GM21786 (cell line): ENCODE measurements around the gene TBC1D13.
"Not testable (repeated sequence)": the region's sequence is repeated elsewhere in the genome, so short reads cannot be mapped to it uniquely, and the experiment has no call there.

ENCODE experiments used
- ATAC-seq: cut with Tn5 transposase; IDR thresholded peaks from one replicate; pipeline ENCODE4 v1.9.1; 2021; ENCODE audit not compliant: unreplicated experiment

TBC1D13 gene

DNA sequence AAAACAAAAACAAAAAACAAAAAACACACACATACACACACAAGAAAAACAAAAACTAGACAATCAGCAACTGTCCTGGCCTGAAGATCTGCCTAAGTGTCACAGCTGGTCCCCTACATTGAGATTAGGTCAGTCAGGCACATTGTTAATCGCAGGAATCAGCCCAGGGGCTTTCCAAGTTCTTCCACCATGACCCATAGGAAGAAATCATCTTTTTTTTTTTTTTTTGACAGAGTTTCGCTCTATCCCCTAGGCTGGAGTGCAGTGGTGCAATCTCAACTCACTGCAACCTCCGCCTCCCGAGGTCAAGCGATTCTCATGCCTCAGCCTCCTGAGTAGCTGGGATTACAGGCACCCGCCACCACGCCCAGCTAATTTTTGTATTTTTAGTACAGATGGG is 56.1 kb downstream of the TBC1D13 start:
- ATAC-seq, result not testable (repeated sequence)

DNA sequence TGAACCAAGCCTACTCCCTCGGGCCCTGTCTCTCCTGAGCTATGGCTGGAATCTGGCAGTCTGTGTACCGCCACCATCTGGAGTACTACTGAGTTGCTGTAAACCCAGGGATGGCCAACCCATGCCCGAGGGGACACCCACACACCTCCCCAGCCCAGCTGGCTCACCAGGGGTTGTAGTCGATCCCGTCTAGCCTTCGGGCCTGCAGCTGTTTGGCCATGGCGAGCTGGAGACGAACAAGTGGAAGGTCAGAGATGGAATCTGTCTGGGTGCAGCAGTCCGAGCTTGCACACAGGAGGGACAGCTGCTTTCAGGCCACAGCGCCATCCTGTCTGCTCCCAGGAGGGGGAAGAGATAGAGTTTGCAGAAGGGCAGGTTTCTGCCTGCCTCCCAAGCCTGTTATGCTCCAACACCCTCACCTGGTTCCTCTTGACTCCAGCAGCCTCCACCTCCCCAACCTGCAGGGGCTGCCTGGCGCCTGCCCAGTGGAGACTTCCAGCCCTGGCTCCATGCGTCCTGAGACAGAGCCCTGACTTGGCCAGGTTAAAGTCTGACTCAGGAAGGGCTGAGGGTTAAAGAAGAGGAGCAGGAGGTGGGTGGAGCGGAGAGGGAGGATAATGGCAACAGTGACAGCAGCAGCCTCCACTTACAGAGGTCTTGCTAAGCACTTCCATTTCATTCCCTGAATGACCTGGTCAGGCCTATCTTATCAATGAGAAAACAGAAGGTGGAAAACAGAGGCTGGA is 58.3 kb downstream of the TBC1D13 start:
- no peak for ATAC-seq

DNA sequence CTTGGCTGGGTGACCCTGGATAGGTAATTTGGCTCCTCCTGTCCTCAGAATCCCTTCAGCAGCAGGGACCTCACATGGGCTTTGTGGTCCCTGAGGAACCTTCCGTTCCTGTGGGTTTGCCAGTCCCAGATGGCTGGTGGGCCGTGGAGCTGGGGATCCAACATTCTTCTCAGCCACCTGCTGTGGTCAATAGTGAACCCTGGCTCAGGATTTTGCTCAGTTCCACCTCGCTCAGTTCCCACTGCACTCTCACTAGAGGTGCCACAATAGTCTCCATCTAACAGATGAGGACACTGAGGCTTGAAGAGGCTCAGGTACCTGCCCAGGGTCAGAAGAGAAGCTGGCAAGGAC is 59.6 kb downstream of the TBC1D13 start:
- no peak for ATAC-seq

DNA sequence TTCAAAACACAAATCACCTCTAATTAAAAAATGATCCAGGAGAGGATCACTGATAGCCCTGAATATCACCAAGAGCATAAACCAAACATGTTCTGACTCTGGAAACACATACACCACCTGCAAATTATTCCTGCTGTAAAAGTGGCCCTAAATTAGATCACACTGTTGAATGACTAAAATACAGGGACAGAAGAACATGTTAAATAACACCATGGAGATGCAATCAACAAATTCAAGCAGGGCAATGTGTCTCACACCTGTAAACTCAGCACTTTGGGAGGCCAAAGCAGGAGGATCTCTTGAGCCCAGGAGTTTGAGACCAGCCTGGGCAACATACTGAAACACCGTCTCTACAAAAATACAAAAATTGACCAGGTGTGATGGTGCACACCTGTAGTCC is 60.8 kb downstream of the TBC1D13 start:
- no peak for ATAC-seq

DNA sequence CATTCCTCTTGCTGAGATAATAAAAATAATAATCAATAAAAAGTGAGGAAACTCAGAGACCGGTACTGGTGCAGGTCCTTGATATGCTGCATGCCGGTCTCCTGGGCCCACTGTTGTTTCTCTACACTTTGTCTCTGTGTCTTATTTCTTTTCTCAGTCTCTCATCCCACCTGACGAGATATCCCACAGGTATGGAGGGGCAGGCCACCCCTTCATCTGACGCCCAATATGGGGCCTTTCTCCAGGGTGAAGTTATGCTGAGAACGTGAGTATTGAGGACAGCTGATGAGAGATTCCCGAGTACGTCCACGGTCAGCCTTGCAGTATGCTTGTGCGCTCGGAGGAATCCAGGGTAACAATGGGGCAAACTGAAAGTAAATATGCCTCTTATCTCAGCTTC is 64.0 kb downstream of the TBC1D13 start:
- not testable (repeated sequence) for ATAC-seq

DNA sequence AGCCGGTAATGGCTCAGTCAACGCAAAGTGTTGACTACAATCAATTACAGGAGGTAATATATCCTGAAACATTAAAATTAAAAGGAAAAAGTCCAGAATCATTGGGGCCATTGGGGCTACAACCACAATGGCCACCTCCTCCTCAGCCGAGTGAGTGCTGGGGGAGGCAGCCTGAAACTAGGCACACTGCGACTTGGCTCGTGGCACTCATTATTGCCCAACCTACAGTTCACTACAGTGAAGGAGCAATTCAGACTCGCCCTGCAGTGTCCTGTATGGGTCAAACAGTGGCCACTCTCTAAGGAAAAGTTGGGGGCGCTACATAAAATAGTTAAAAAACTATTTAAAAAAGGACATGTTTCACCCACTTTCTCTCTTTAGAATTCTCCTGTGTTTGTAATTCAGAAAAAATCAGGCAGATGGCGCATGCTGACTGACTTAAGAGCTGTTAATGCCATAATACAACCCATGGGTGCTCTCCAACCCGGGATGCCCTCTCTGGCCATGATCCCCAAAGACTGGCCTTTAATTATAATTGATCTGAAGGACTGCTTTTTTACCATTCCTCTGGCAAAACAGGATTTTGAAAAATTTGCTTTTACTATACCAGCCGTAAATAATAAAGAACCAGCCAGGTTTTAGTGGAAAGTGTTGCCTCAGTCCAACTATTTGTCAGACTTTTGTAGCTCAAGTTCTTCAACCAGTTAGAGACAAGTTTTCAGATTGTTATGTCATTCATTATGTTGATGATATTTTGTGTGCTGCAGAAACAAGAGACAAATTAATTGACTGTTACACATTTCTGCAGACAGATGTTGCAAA is 64.9 kb downstream of the TBC1D13 start:
- not testable (repeated sequence) for ATAC-seq

DNA sequence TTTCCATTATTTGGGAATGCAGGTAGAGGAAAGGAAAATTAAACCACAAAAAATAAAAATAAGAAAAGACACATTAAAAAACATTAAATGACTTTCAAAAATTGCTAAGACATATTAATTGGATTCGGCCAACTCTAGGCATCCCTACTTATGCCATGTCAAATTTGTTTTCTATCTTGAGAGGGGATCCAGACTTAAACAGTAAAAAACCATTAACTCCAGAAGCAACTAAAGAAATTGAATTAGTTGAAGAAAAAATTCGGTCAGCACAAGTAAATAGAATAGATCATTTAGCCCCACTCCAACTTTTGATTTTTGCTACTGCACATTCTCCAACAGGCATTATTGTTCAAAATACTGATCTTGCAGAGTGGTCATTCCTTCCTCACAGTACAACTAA is 65.6 kb downstream of the TBC1D13 start:
- ATAC-seq, result not testable (repeated sequence)

DNA sequence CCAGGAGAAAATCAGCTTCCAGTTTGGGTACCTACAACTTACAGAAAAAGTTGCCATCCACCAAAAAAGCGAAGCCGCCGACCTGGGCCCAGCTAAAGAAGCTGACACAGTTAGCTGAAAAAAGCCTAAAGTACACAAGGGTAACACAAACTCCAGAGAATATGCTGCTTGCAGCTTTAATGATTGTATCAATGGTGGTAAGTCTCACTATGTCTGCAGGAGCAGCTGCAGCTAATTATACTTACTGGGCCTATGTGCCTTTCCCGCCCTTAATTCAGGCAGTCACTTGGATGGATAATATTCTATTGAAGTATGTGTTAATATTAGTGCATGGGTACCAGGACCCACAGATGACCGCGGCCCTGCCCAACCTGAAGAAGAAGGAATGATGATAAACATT is 67.4 kb downstream of the TBC1D13 start:
- ATAC-seq, result not testable (repeated sequence)

DNA sequence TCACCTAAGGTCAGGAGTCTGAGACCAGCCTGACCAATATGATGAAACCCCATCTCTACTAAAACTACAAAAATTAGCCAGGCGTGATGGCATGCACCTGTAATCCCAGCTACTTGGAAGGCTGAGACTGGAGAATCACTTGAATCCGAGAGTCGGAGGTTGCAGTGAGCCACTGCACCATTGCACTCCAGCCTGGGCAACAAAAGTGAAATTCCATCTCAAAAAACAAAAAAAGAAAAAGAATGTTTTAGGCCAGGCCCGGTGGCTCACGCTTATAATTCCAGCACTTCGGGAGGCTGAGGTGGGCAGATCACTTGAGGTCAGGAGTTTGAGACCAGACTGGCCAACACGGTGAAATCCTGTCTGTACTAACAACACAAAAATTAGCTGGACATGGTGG is 71.4 kb downstream of the TBC1D13 start:
- ATAC-seq, result not testable (repeated sequence)
